Measurements from ENCODE around the gene PLEKHG5.

DNA sequence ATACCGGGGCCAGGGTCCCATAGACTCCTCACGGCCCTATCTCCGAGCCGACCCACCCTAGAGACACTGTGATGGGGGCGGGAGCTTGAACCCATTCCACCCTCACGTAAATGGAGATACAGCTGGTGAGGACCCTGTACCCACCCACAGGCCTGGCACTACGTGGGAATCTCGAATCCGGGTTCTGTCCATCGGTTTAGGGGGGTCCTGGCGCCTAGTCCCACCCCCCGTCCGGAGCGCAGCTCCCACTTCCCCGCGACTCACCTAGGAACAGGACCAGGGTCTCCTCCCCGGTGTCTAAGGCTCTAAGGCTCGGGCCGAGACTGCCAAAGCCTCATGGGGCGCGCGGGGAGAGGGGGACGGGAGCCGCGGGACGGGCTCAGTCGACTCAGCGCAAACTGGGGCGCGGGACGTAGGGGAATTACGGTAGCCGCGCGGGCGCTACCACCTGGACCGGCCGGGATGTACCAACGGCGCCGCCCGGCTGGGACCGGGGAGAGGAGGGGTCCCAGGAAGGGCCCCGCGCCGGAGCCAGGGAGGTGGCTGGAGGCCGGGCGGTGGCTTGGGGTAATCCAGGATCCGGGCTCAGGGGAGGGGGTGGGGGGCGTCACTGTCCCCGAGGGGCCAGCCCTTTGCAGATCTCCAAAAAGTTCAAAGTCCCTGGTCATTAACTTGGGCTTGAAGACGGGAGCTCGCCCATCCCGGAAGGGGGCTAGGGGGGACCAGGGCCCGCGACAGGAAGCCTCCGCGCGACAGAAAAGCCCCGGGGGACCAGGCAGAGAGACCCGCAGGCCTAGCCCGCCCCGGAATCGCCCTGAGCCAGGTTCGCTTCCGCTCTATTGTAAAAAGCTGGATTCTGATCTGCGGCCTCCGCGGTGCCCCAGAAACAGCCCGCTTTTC is 1.0 kb downstream of the PLEKHG5 start:
- TF ChIP-seq, protein P1, sequence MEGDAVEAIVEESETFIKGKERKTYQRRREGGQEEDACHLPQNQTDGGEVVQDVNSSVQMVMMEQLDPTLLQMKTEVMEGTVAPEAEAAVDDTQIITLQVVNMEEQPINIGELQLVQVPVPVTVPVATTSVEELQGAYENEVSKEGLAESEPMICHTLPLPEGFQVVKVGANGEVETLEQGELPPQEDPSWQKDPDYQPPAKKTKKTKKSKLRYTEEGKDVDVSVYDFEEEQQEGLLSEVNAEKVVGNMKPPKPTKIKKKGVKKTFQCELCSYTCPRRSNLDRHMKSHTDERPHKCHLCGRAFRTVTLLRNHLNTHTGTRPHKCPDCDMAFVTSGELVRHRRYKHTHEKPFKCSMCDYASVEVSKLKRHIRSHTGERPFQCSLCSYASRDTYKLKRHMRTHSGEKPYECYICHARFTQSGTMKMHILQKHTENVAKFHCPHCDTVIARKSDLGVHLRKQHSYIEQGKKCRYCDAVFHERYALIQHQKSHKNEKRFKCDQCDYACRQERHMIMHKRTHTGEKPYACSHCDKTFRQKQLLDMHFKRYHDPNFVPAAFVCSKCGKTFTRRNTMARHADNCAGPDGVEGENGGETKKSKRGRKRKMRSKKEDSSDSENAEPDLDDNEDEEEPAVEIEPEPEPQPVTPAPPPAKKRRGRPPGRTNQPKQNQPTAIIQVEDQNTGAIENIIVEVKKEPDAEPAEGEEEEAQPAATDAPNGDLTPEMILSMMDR (IDR thresholded peaks at IDR 0.05), result no peak; the same call in 2 of the 3 replicates
- TF ChIP-seq, protein P2, sequence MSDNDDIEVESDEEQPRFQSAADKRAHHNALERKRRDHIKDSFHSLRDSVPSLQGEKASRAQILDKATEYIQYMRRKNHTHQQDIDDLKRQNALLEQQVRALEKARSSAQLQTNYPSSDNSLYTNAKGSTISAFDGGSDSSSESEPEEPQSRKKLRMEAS (IDR thresholded peaks at IDR 0.05), result peak; percentile 30; the same call in 1 of the 2 replicates
- TF ChIP-seq MYC (IDR thresholded peaks at IDR 0.05; ENCODE audit: borderline replicate concordance, low read length) (no peak), ZNF302 (CRISPR knock-in tag; IDR thresholded peaks at IDR 0.05) (no peak), POLR2A (IDR thresholded peaks at IDR 0.05; ENCODE audit: low read length) (peak; percentile 1; the same call in 1 of the 2 replicates), KDM1A (IDR thresholded peaks at IDR 0.05; ENCODE audit: low read depth) (no peak), RCOR1 (IDR thresholded peaks at IDR 0.05; ENCODE audit: low read depth, low read length) (no peak), HOXA7 (CRISPR knock-in tag; IDR thresholded peaks at IDR 0.05) (no peak), JUN (IDR thresholded peaks at IDR 0.05) (peak in 1 of 2 experiments; percentile 48; a peak in 2 of 5 replicates), SREBF2 (IDR thresholded peaks at IDR 0.05) (no peak)
- TF ChIP-seq, protein P3, sequence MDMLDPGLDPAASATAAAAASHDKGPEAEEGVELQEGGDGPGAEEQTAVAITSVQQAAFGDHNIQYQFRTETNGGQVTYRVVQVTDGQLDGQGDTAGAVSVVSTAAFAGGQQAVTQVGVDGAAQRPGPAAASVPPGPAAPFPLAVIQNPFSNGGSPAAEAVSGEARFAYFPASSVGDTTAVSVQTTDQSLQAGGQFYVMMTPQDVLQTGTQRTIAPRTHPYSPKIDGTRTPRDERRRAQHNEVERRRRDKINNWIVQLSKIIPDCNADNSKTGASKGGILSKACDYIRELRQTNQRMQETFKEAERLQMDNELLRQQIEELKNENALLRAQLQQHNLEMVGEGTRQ (IDR thresholded peaks at IDR 0.05), result no peak
- TF ChIP-seq, protein P4, sequence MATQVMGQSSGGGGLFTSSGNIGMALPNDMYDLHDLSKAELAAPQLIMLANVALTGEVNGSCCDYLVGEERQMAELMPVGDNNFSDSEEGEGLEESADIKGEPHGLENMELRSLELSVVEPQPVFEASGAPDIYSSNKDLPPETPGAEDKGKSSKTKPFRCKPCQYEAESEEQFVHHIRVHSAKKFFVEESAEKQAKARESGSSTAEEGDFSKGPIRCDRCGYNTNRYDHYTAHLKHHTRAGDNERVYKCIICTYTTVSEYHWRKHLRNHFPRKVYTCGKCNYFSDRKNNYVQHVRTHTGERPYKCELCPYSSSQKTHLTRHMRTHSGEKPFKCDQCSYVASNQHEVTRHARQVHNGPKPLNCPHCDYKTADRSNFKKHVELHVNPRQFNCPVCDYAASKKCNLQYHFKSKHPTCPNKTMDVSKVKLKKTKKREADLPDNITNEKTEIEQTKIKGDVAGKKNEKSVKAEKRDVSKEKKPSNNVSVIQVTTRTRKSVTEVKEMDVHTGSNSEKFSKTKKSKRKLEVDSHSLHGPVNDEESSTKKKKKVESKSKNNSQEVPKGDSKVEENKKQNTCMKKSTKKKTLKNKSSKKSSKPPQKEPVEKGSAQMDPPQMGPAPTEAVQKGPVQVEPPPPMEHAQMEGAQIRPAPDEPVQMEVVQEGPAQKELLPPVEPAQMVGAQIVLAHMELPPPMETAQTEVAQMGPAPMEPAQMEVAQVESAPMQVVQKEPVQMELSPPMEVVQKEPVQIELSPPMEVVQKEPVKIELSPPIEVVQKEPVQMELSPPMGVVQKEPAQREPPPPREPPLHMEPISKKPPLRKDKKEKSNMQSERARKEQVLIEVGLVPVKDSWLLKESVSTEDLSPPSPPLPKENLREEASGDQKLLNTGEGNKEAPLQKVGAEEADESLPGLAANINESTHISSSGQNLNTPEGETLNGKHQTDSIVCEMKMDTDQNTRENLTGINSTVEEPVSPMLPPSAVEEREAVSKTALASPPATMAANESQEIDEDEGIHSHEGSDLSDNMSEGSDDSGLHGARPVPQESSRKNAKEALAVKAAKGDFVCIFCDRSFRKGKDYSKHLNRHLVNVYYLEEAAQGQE (IDR thresholded peaks at IDR 0.05), result no peak
